SK-N-SH (cell line): ENCODE data around the gene SUFU. TPM values are rescaled to one million over a fixed set of nuclear protein-coding genes. Genes with fewer than 3 reads are reported as not detected.

Experiments
- CTCF ChIA-PET: fragments of 300-600, 350-600 bp; formaldehyde crosslinking; extraction: SDS; loops from one replicate; lab custom pipeline; 2021; lab: Yijun Ruan, JAX
- POLR2A ChIA-PET: fragments of 350-600 bp; sonication (Branson Sonifier 250); formaldehyde crosslinking; extraction: SDS; loops from one replicate; lab custom pipeline; 2020; ENCODE audit warnings: antibody characterized with exemption, inconsistent platforms; lab: Yijun Ruan, JAX
- DNase-seq: peaks from one replicate; pipeline ENCODE4 v3.0.0; 2012
- H2AFZ ChIP-seq: fragments of 200-600 bp; sonication (generic); 2 replicates; pipeline ENCODE4 v1.8.1; 2016; ENCODE audit warnings: antibody characterized with exemption, mild to moderate bottlenecking, low read depth
- H3F3A ChIP-seq: fragments of 200-600 bp; sonication (generic); replicated peaks from 2 replicates; pipeline ENCODE3; 2016; ENCODE audit warnings: antibody characterized with exemption, mild to moderate bottlenecking; ENCODE audit not compliant: insufficient read depth
- H3K27ac ChIP-seq, 2 experiments: fragments of 200-500 bp in 1 of 2; fragments of 200-600 bp in 1 of 2; sonication (Bioruptor generic) in 1 of 2; sonication (generic), shearing (Covaris generic) in 1 of 2; 2 replicates each; pipeline versions ENCODE4 v1.5.1 to v1.6.1; 2014 to 2016; ENCODE audit warnings: low read depth in 2 of 2, inconsistent platforms in 1 of 2, low read length in 1 of 2, mild to moderate bottlenecking in 1 of 2, mixed read lengths in 1 of 2
- H3K27me3 ChIP-seq: fragments of 200-600 bp; sonication (generic), shearing (Covaris generic); 2 replicates; pipeline ENCODE4 v1.6.1; 2016; ENCODE audit warnings: mixed run types; ENCODE audit not compliant: insufficient read depth
- H3K36me3 ChIP-seq, 2 experiments: fragments of 200-500 bp in 1 of 2; fragments of 200-600 bp in 1 of 2; sonication (Bioruptor generic) in 1 of 2; sonication (generic) in 1 of 2; replicated peaks in 1 of 2; 2 replicates each; pipeline versions ENCODE3 to v1.5.1; 2014 to 2016; ENCODE audit warnings: low read length in 1 of 2, mild to moderate bottlenecking in 1 of 2; ENCODE audit not compliant: insufficient read depth in 2 of 2, control insufficient read depth in 1 of 2
- H3K4me1 ChIP-seq, 2 experiments: fragments of 200-500 bp in 1 of 2; fragments of 200-600 bp in 1 of 2; sonication (Bioruptor generic) in 1 of 2; sonication (generic), shearing (Covaris generic) in 1 of 2; 2 replicates each; pipeline versions ENCODE4 v1.5.1 to v1.6.1; 2014 to 2016; ENCODE audit warnings: low read depth in 1 of 2, low read length in 1 of 2, mixed run types in 1 of 2; ENCODE audit not compliant: insufficient read depth in 2 of 2, control insufficient read depth in 1 of 2
- H3K4me2 ChIP-seq: fragments of 200-600 bp; sonication (generic), shearing (Covaris generic); 2 replicates; pipeline ENCODE4 v1.6.1; 2017; ENCODE audit warnings: mixed run types
- H3K4me3 ChIP-seq, 2 experiments: fragments of 200-500 bp in 1 of 2; fragments of 200-600 bp in 1 of 2; sonication (Bioruptor generic) in 1 of 2; sonication (generic), shearing (Covaris generic) in 1 of 2; 2 replicates each; pipeline versions ENCODE4 v1.5.1 to v1.8.1; 2014 to 2016; ENCODE audit warnings: low read depth in 2 of 2, inconsistent platforms in 1 of 2, low read length in 1 of 2, mild to moderate bottlenecking in 1 of 2, mixed read lengths in 1 of 2, moderate library complexity in 1 of 2
- H3K79me2 ChIP-seq: fragments of 200-600 bp; sonication (generic); 2 replicates; pipeline ENCODE4 v1.8.1; 2017; ENCODE audit warnings: mild to moderate bottlenecking; ENCODE audit not compliant: insufficient read depth
- H3K9ac ChIP-seq: fragments of 200-600 bp; sonication (generic); 2 replicates; pipeline ENCODE4 v1.6.1; 2017; ENCODE audit warnings: mixed run types
- H3K9me2 ChIP-seq: fragments of 200-600 bp; sonication (generic); 2 replicates; pipeline ENCODE4 v1.6.1; 2017; ENCODE audit warnings: mixed run types
- H3K9me3 ChIP-seq: fragments of 200-600 bp; sonication (generic); 2 replicates; pipeline ENCODE4 v1.6.1; 2017; ENCODE audit warnings: mixed run types, mild to moderate bottlenecking, moderate library complexity
- H4K20me1 ChIP-seq: fragments of 200-600 bp; sonication (generic); 2 replicates; pipeline ENCODE4 v1.6.1; 2017; ENCODE audit warnings: mild to moderate bottlenecking, mixed run types; ENCODE audit not compliant: insufficient read depth
- ELF1 ChIP-seq: IDR thresholded peaks from 2 replicates; pipeline ENCODE4 v1.4.0; 2012
- EP300 ChIP-seq, 2 experiments: IDR thresholded peaks; 2 replicates each; pipeline versions ENCODE4 v1.4.0 to v1.6.1; 2012; ENCODE audit warnings: borderline replicate concordance in 1 of 2, low read depth in 1 of 2, low read length in 1 of 2
- EZH2phosphoT487 ChIP-seq: fragments of 200-600 bp; sonication (generic); IDR thresholded peaks from 2 replicates; pipeline ENCODE4 v1.6.1; 2017; ENCODE audit warnings: low read depth, mixed run types, mild to moderate bottlenecking, antibody characterized with exemption, moderate library complexity, borderline replicate concordance
- FOSL2 ChIP-seq: IDR thresholded peaks from 2 replicates; pipeline ENCODE4 v1.4.0; 2012; ENCODE audit warnings: low read depth, mild to moderate bottlenecking, moderate library complexity, borderline replicate concordance
- GATA2 ChIP-seq: sonication (generic); formaldehyde crosslinking; IDR thresholded peaks from 2 replicates; pipeline ENCODE4 v1.5.0; 2020; ENCODE audit warnings: mild to moderate bottlenecking, missing genetic modification reagents
- JUND ChIP-seq: IDR thresholded peaks from 2 replicates; pipeline ENCODE4 v1.4.0; 2012
- MAX ChIP-seq: IDR thresholded peaks from 2 replicates; pipeline ENCODE4 v1.4.0; 2012; ENCODE audit warnings: low read depth
- RFX5 ChIP-seq: IDR thresholded peaks from 2 replicates; pipeline ENCODE4 v1.6.1; 2012; ENCODE audit warnings: mild to moderate bottlenecking, improper control_type of control experiment, low read length
- RXRA ChIP-seq: IDR thresholded peaks from 2 replicates; pipeline ENCODE4 v1.4.0; 2012; ENCODE audit warnings: low read depth, mild to moderate bottlenecking, borderline replicate concordance
- SIN3A ChIP-seq: IDR thresholded peaks from 2 replicates; pipeline ENCODE4 v1.6.1; 2012; ENCODE audit warnings: low read depth, mild to moderate bottlenecking, low read length, moderate library complexity, borderline replicate concordance
- SMC3 ChIP-seq: IDR thresholded peaks from 2 replicates; pipeline ENCODE4 v1.6.1; 2012; ENCODE audit warnings: low read depth, low read length, improper control_type of control experiment
- TCF12 ChIP-seq: IDR thresholded peaks from 2 replicates; pipeline ENCODE4 v1.4.0; 2012
- USF2 ChIP-seq: fragments of 150-350 bp; IDR thresholded peaks from 2 replicates; pipeline ENCODE4 v1.6.1; 2017; ENCODE audit warnings: antibody characterized with exemption, low read length, low read depth, borderline replicate concordance
- YY1 ChIP-seq: IDR thresholded peaks from 2 replicates; pipeline ENCODE4 v1.4.0; 2012; ENCODE audit warnings: low read depth, mild to moderate bottlenecking
- ZBTB33 ChIP-seq: IDR thresholded peaks from 2 replicates; pipeline ENCODE4 v1.4.0; 2012; ENCODE audit warnings: low read depth, borderline replicate concordance
- WGBS: methylation state at CpG from one replicate; pipeline ENCODE4 v1.1.6; 2017; ENCODE audit warnings: low lambda C conversion rate; 5-methylcytosine and 5-hydroxymethylcytosine counted together
- polyA plus RNA-seq, 3 experiments: library from polyadenylated mRNA; depleted of rRNA; stranded (reverse); fragments of >200 nt; gene quantifications; 2 replicates each; pipeline ENCODE4 v1.2.3, GENCODE V29; 2012

The SUFU gene
- polyA plus RNA-seq, 1 of the 3 experiments (the other 2 are of a cell fraction) = 5.7 TPM

GRCh38 chr10:102619281-102619981 is 115.7 kb downstream of the SUFU start:
- Histone ChIP-seq H3K4me1 (peaks cover 0 to 66% of the 10 kb centered on the region in 2 experiments; a peak in 1 of 4 replicates), H3K9me3 (no peaks in the 10 kb centered on the region), H2AFZ (no peak overlapping the region), H3K9ac (no peak overlapping the region)
- TF ChIP-seq EZH2phosphoT487 (no peak), ZBTB33 (no peak), TCF12 (no peak), ELF1 (no peak), FOSL2 (no peak), RXRA (no peak), MAX (no peak), SMC3 (no peak), USF2 (no peak), SIN3A (no peak), JUND (no peak), EP300 (IDR thresholded peaks at IDR 0.05; ENCODE audit: borderline replicate concordance in 1 of 2, low read depth in 1 of 2, low read length in 1 of 2) (no peak), GATA2 (CRISPR knock-in tag) (no peak), RFX5 (no peak), YY1 (no peak)
- TF ChIP-seq, all 33 proteins: peak for 0
- H3K27ac ChIP-seq = peak overlapping the region in 1 of 2 experiments; percentile 66; a peak in 1 of 4 replicates
- DNase-seq = no peak
- no peaks in the 10 kb centered on the region for H3K27me3 ChIP-seq
- H3K36me3 ChIP-seq = peaks cover 5 to 16% of the 10 kb centered on the region in 2 experiments
- ChIA-PET CTCF (interaction anchor here (1.2 to 2.2 kb wide), 4 partner anchors 23 to 56 kb away, joined by 4 to 7 read pairs (median 5); partner anchors contain the start of gene TRIM8), POLR2A (interaction anchor here (1.5 to 2.4 kb wide), 2 partner anchors 8 to 23 kb away, joined by 5 to 6 read pairs; no protein-coding TSS in a partner anchor)
- no peaks in the 10 kb centered on the region for H4K20me1 ChIP-seq
- WGBS = 96% methylated on average over 12 of the region's 14 CpGs
- H3F3A ChIP-seq = no peaks in the 10 kb centered on the region
- H3K4me2 ChIP-seq = no peak overlapping the region
- H3K9me2 ChIP-seq = no peaks in the 10 kb centered on the region
- no peaks in the 10 kb centered on the region for H3K79me2 ChIP-seq
- H3K4me3 ChIP-seq = no peak overlapping the region
